GM23338 (cell line): Measurements from ENCODE around the gene AK9. TPM values are rescaled to one million over a fixed set of nuclear protein-coding genes. Genes with fewer than 3 reads are reported as not detected.

Experiments used
- ATAC-seq: fragments of 200-7000 bp; cut with Tn5 transposase; 3 replicates; pipeline ENCODE4 v1.9.1; 2020
- DNase-seq: peaks from one replicate; pipeline ENCODE4 v3.0.0-alpha.2; 2015; ENCODE audit warnings: low spot score
- H2AFZ ChIP-seq: fragments of 200-600 bp; sonication (generic); 2 replicates; pipeline ENCODE4 v1.8.0; 2016; ENCODE audit warnings: antibody characterized with exemption, mild to moderate bottlenecking, moderate library complexity
- H3F3A ChIP-seq: fragments of 200-600 bp; sonication (generic); replicated peaks from 2 replicates; pipeline ENCODE4 v1.8.0; 2017; ENCODE audit warnings: antibody characterized with exemption, mixed run types, low read depth
- H3K27ac ChIP-seq: fragments of 200-600 bp; sonication (generic); 2 replicates; pipeline ENCODE4 v1.6.1; 2016; ENCODE audit warnings: low read depth
- H3K27me3 ChIP-seq: fragments of 200-600 bp; sonication (generic); 2 replicates; pipeline ENCODE4 v1.8.0; 2016; ENCODE audit warnings: mild to moderate bottlenecking, mixed run types, moderate library complexity; ENCODE audit not compliant: insufficient read depth
- H3K36me3 ChIP-seq: fragments of 200-600 bp; sonication (generic); 2 replicates; pipeline ENCODE4 v1.8.0; 2016; ENCODE audit warnings: mild to moderate bottlenecking; ENCODE audit not compliant: insufficient read depth
- H3K4me1 ChIP-seq: fragments of 200-600 bp; sonication (generic); 2 replicates; pipeline ENCODE4 v1.8.0; 2016; ENCODE audit warnings: mild to moderate bottlenecking, moderate library complexity; ENCODE audit not compliant: insufficient read depth
- H3K4me2 ChIP-seq: fragments of 200-600 bp; sonication (generic); 2 replicates; pipeline ENCODE4 v1.7.1; 2017; ENCODE audit warnings: mixed run types
- H3K4me3 ChIP-seq: fragments of 200-600 bp; sonication (generic); 2 replicates; pipeline ENCODE4 v1.6.1; 2016; ENCODE audit warnings: mixed run types
- H3K79me2 ChIP-seq: fragments of 200-600 bp; sonication (generic); replicated peaks from 2 replicates; pipeline ENCODE4 v1.8.0; 2017; ENCODE audit warnings: mild to moderate bottlenecking; ENCODE audit not compliant: insufficient read depth
- H3K9me2 ChIP-seq: fragments of 200-600 bp; sonication (generic); 2 replicates; pipeline ENCODE4 v1.8.0; 2017; ENCODE audit not compliant: insufficient read depth
- H4K20me1 ChIP-seq: fragments of 200-600 bp; sonication (generic); replicated peaks from 2 replicates; pipeline ENCODE4 v1.8.0; 2017; ENCODE audit warnings: mild to moderate bottlenecking; ENCODE audit not compliant: insufficient read depth
- H3K27ac Mint-ChIP-seq: 2 replicates; pipeline ENCODE4 v1.8.0; 2020; ENCODE audit warnings: inconsistent platforms, mild to moderate bottlenecking, moderate library complexity, mixed read lengths
- H3K27me3 Mint-ChIP-seq: 3 replicates; pipeline ENCODE4 v1.8.0; 2022; ENCODE audit warnings: low read depth, mild to moderate bottlenecking, moderate library complexity, mixed read lengths, inconsistent platforms; ENCODE audit not compliant: insufficient read depth, poor library complexity
- H3K36me3 Mint-ChIP-seq: 3 replicates; pipeline ENCODE4 v1.8.0; 2021; ENCODE audit warnings: low read depth, mild to moderate bottlenecking, inconsistent platforms, moderate library complexity, mixed read lengths
- H3K4me1 Mint-ChIP-seq: 3 replicates; pipeline ENCODE4 v1.8.0; 2020; ENCODE audit warnings: mild to moderate bottlenecking, inconsistent platforms, mixed read lengths
- H3K4me3 Mint-ChIP-seq: 3 replicates; pipeline ENCODE4 v1.8.0; 2021; ENCODE audit warnings: moderate library complexity, mild to moderate bottlenecking, inconsistent platforms, mixed read lengths
- H3K9me3 Mint-ChIP-seq: 3 replicates; pipeline ENCODE4 v1.8.0; 2020; ENCODE audit warnings: moderate library complexity, mild to moderate bottlenecking, inconsistent platforms, mixed read lengths
- CREB1 ChIP-seq: fragments of 250-450 bp; sonication (Bioruptor Pico); IDR thresholded peaks from 2 replicates; pipeline ENCODE4 v1.5.0; 2020; ENCODE audit warnings: low read depth, mild to moderate bottlenecking, moderate library complexity
- EZH2 ChIP-seq: fragments of 200-600 bp; sonication (generic); IDR thresholded peaks from one replicate; pipeline ENCODE4 v1.8.0; 2017; ENCODE audit warnings: antibody characterized with exemption, mild to moderate bottlenecking, low read depth; ENCODE audit not compliant: unreplicated experiment
- EZH2phosphoT487 ChIP-seq: fragments of 200-600 bp; sonication (generic); IDR thresholded peaks from one replicate; pipeline ENCODE4 v1.8.1; 2018; ENCODE audit warnings: antibody characterized with exemption; ENCODE audit not compliant: unreplicated experiment
- JUNB ChIP-seq: IDR thresholded peaks from one replicate; pipeline ENCODE4 v1.6.1; 2016; ENCODE audit warnings: antibody characterized with exemption; ENCODE audit not compliant: unreplicated experiment
- NANOG ChIP-seq: IDR thresholded peaks from 2 replicates; pipeline ENCODE4 v1.6.1; 2016; ENCODE audit warnings: antibody characterized with exemption, borderline replicate concordance
- POLR2AphosphoS5 ChIP-seq: IDR thresholded peaks from 2 replicates; pipeline ENCODE4 v1.6.1; 2016; ENCODE audit warnings: antibody characterized with exemption, low read depth
- STAT1 ChIP-seq: IDR thresholded peaks from one replicate; pipeline ENCODE4 v1.6.1; 2016; ENCODE audit warnings: antibody characterized with exemption; ENCODE audit not compliant: unreplicated experiment
- ZNF114 ChIP-seq: fragments of 250-450 bp; sonication (Bioruptor Pico); IDR thresholded peaks from 2 replicates; pipeline ENCODE4 v1.5.0; 2020; ENCODE audit warnings: mild to moderate bottlenecking, moderate library complexity
- polyA plus RNA-seq: library from polyadenylated mRNA; unstranded; fragments of >200 nt; fragmentation: Nextera tagmentation; extraction: Ambion mirVana; gene quantifications from 2 replicates; pipeline ENCODE4 v1.2.1, GENCODE V29; 2016
- total RNA-seq: library from RNA; depleted of rRNA; stranded (reverse); fragments of >200 nt; shearing (Covaris generic); gene quantifications from 2 replicates; pipeline ENCODE4 v1.2.3, GENCODE V29; 2014
- TF ChIP-seq, protein P1 (sequence below): IDR thresholded peaks from one replicate; pipeline ENCODE4 v1.6.1; 2018; ENCODE audit warnings: antibody characterized with exemption; ENCODE audit not compliant: unreplicated experiment
- TF ChIP-seq, protein P2 (sequence below): IDR thresholded peaks from 2 replicates; pipeline ENCODE4 v1.6.1; 2016; ENCODE audit warnings: antibody characterized with exemption
- TF ChIP-seq, protein P3 (sequence below), 2 experiments: fragments of 200-600 bp in 1 of 2; sonication (generic) in 1 of 2; conservative IDR thresholded peaks; 2 replicates each; pipeline versions ENCODE4 v1.5.1 to v1.6.1; 2016 to 2017; ENCODE audit warnings: antibody characterized with exemption in 2 of 2, low read depth in 2 of 2, mild to moderate bottlenecking in 2 of 2, moderate library complexity in 1 of 2

The AK9 gene
- total and polyA plus RNA-seq, 2 experiments from 2014 or later: 2.0 to 6.4 TPM

DNA sequence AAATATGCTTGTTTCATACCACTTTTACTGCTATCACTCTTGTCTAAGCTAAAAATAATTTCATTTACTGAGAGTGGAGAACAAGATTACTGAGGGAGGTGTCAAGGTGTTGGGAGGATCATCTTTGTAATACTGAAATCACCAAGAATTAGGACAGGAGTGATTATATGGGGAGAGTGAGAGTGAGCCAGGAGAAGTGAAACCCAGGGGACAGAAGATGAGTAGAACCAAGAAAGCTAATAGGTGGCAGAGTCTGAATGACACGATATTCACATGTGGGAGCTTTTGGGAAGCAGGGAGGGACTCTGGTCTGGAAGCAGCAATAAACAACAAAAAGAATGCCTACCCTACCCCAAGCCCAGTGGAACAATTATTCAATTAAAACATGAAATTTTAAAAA is 58.6 kb downstream of the AK9 start:
- ATAC-seq: no peak
- Histone ChIP-seq H4K20me1 (no peaks in the 10 kb centered on the region), H2AFZ (no peak overlapping the region), H3K27ac (no peak overlapping the region), H3F3A (no peaks in the 10 kb centered on the region), H3K79me2 (no peaks in the 10 kb centered on the region), H3K27me3 (no peaks in the 10 kb centered on the region), H3K4me2 (no peak overlapping the region), H3K4me3 (no peak overlapping the region), H3K4me1 (no peaks in the 10 kb centered on the region), H3K9me2 (no peaks in the 10 kb centered on the region), H3K36me3 (no peaks in the 10 kb centered on the region)
- no peak overlapping the region for H3K27ac Mint-ChIP-seq
- H3K9me3 Mint-ChIP-seq: no peaks in the 10 kb centered on the region
- no peaks in the 10 kb centered on the region for H3K4me1 Mint-ChIP-seq
- no peaks in the 10 kb centered on the region for H3K36me3 Mint-ChIP-seq
- H3K4me3 Mint-ChIP-seq: no peak overlapping the region
- H3K27me3 Mint-ChIP-seq: no peaks in the 10 kb centered on the region
- TF ChIP-seq, protein P1, sequence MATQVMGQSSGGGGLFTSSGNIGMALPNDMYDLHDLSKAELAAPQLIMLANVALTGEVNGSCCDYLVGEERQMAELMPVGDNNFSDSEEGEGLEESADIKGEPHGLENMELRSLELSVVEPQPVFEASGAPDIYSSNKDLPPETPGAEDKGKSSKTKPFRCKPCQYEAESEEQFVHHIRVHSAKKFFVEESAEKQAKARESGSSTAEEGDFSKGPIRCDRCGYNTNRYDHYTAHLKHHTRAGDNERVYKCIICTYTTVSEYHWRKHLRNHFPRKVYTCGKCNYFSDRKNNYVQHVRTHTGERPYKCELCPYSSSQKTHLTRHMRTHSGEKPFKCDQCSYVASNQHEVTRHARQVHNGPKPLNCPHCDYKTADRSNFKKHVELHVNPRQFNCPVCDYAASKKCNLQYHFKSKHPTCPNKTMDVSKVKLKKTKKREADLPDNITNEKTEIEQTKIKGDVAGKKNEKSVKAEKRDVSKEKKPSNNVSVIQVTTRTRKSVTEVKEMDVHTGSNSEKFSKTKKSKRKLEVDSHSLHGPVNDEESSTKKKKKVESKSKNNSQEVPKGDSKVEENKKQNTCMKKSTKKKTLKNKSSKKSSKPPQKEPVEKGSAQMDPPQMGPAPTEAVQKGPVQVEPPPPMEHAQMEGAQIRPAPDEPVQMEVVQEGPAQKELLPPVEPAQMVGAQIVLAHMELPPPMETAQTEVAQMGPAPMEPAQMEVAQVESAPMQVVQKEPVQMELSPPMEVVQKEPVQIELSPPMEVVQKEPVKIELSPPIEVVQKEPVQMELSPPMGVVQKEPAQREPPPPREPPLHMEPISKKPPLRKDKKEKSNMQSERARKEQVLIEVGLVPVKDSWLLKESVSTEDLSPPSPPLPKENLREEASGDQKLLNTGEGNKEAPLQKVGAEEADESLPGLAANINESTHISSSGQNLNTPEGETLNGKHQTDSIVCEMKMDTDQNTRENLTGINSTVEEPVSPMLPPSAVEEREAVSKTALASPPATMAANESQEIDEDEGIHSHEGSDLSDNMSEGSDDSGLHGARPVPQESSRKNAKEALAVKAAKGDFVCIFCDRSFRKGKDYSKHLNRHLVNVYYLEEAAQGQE: no peak
- no peak for TF ChIP-seq JUNB
- no peak for DNase-seq

DNA sequence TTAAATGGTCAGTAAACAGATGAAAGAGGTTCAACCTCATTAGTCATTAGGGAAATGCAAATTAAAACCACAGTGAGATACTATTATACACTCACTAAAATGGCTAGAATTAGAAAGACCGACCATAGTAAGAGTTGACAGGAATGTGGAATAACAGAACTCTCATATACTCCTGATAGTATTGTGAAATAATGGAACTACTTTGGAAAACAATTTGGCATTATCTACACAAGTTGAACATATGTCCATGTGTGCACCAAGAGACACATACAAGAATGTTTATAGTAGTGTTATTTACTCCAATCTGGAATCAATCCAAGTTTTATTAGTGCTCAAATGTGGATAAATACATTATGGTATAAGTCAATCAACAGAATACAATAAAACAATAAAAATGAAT is 59.6 kb downstream of the AK9 start:
- no peak overlapping the region for H3K27ac ChIP-seq
- H3K9me3 Mint-ChIP-seq: no peaks in the 10 kb centered on the region
- H3K79me2 ChIP-seq: no peaks in the 10 kb centered on the region
- no peak overlapping the region for H3K4me3 Mint-ChIP-seq
- DNase-seq (no peak), ATAC-seq (no peak)
- no peak overlapping the region for H2AFZ ChIP-seq
- no peak overlapping the region for H3K27ac Mint-ChIP-seq
- no peaks in the 10 kb centered on the region for H3K4me1 ChIP-seq
- H3K4me2 ChIP-seq: no peak overlapping the region
- no peaks in the 10 kb centered on the region for H3K4me1 Mint-ChIP-seq
- no peaks in the 10 kb centered on the region for H3K36me3 ChIP-seq
- H3K4me3 ChIP-seq: no peak overlapping the region
- no peaks in the 10 kb centered on the region for H3K27me3 ChIP-seq
- H3F3A ChIP-seq: no peaks in the 10 kb centered on the region
- no peaks in the 10 kb centered on the region for H4K20me1 ChIP-seq
- H3K27me3 Mint-ChIP-seq: no peaks in the 10 kb centered on the region
- 0 out of 2 replicates have a peak, but pooled peaks cover 3% of the 10 kb centered on the region for H3K9me2 ChIP-seq
- no peaks in the 10 kb centered on the region for H3K36me3 Mint-ChIP-seq
- TF ChIP-seq ZNF114 (CRISPR knock-in tag) (no peak), STAT1 (no peak), JUNB (no peak), POLR2AphosphoS5 (no peak), NANOG (no peak), EZH2 (no peak), CREB1 (CRISPR knock-in tag) (no peak), EZH2phosphoT487 (no peak)
- TF ChIP-seq, protein P1: no peak
- TF ChIP-seq, protein P2, sequence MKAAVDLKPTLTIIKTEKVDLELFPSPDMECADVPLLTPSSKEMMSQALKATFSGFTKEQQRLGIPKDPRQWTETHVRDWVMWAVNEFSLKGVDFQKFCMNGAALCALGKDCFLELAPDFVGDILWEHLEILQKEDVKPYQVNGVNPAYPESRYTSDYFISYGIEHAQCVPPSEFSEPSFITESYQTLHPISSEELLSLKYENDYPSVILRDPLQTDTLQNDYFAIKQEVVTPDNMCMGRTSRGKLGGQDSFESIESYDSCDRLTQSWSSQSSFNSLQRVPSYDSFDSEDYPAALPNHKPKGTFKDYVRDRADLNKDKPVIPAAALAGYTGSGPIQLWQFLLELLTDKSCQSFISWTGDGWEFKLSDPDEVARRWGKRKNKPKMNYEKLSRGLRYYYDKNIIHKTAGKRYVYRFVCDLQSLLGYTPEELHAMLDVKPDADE: no peak
- TF ChIP-seq, protein P3, sequence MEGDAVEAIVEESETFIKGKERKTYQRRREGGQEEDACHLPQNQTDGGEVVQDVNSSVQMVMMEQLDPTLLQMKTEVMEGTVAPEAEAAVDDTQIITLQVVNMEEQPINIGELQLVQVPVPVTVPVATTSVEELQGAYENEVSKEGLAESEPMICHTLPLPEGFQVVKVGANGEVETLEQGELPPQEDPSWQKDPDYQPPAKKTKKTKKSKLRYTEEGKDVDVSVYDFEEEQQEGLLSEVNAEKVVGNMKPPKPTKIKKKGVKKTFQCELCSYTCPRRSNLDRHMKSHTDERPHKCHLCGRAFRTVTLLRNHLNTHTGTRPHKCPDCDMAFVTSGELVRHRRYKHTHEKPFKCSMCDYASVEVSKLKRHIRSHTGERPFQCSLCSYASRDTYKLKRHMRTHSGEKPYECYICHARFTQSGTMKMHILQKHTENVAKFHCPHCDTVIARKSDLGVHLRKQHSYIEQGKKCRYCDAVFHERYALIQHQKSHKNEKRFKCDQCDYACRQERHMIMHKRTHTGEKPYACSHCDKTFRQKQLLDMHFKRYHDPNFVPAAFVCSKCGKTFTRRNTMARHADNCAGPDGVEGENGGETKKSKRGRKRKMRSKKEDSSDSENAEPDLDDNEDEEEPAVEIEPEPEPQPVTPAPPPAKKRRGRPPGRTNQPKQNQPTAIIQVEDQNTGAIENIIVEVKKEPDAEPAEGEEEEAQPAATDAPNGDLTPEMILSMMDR (conservative IDR thresholded peaks at IDR 0.05; ENCODE audit: low read depth in 2 of 2): no peak
